Activated naive CD8-positive, alpha-beta T cell treated with anti-CD3 and anti-CD28 coated beads, Interleukin-2, amount 50 U/mL, for 24 hours (primary cell): ENCODE measurements around the gene RBM38.

ENCODE experiments used
- ATAC-seq: fragments of 150-1000 bp; cut with Tn5 transposase; one replicate; pipeline ENCODE4 v1.10.0; 2021
- DNase-seq: peaks from one replicate; pipeline ENCODE4 v3.0.0; 2021
- H3K27ac Mint-ChIP-seq: one replicate; pipeline ENCODE4 v1.8.0; 2021; ENCODE audit warnings: mild to moderate bottlenecking, mixed read lengths
- H3K27me3 Mint-ChIP-seq: one replicate; pipeline ENCODE4 v1.8.0; 2021; ENCODE audit warnings: mixed read lengths
- H3K36me3 Mint-ChIP-seq: one replicate; pipeline ENCODE4 v1.8.0; 2021; ENCODE audit warnings: low read depth, mixed read lengths
- H3K4me1 Mint-ChIP-seq: one replicate; pipeline ENCODE4 v1.8.0; 2021; ENCODE audit warnings: mixed read lengths
- H3K4me3 Mint-ChIP-seq: one replicate; pipeline ENCODE4 v1.8.0; 2021; ENCODE audit warnings: mild to moderate bottlenecking, moderate library complexity, mixed read lengths
- H3K9me3 Mint-ChIP-seq: one replicate; pipeline ENCODE4 v1.8.0; 2021; ENCODE audit warnings: mixed read lengths

RBM38 gene

GRCh38 chr20:57400821-57401564, 9.8 kb downstream of the RBM38 start:
- Mint-ChIP-seq H3K4me1 (peaks cover 77% of the 10 kb centered on the region), H3K4me3 (peak overlapping the region; percentile 26), H3K27ac (peak overlapping the region; percentile 94), H3K9me3 (no peaks in the 10 kb centered on the region), H3K36me3 (peaks cover 70% of the 10 kb centered on the region), H3K27me3 (no peaks in the 10 kb centered on the region)
- DNase-seq (peak; percentile 54), ATAC-seq (no peak)

DNA sequence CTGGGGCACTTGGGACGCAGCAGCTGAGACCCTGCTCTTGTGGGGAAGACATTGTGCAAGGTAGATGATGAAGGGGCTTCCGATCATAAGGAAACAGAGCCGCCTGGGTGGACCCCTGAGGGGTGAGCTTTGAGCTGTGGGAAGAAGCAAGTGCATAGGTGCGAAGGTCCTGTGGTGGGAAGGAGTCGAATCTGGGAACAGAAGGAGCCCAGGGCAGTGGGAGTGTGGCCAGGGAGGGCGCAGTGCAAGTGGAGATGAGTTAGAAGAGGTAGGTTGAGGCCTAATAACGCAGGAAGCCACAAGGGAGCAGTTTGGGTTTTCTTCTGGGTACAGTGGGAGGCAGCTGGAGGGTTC, 10.3 kb downstream of the RBM38 start:
- H3K4me3 Mint-ChIP-seq, result peak overlapping the region; percentile 26
- no peaks in the 10 kb centered on the region for H3K9me3 Mint-ChIP-seq
- ATAC-seq (no peak), DNase-seq (no peak)
- H3K4me1 Mint-ChIP-seq, result peaks cover 72% of the 10 kb centered on the region
- H3K36me3 Mint-ChIP-seq, result peaks cover 66% of the 10 kb centered on the region
- H3K27ac Mint-ChIP-seq, result peak overlapping the region; percentile 76
- no peaks in the 10 kb centered on the region for H3K27me3 Mint-ChIP-seq

GRCh38 chr20:57402206-57403125, 11.3 kb downstream of the RBM38 start:
- Mint-ChIP-seq H3K27ac (peak overlapping the region; percentile 52), H3K4me1 (peaks cover 62% of the 10 kb centered on the region), H3K4me3 (no peak overlapping the region), H3K27me3 (no peaks in the 10 kb centered on the region), H3K9me3 (no peaks in the 10 kb centered on the region), H3K36me3 (peaks cover 61% of the 10 kb centered on the region)
- ATAC-seq (no peak), DNase-seq (no peak)

DNA sequence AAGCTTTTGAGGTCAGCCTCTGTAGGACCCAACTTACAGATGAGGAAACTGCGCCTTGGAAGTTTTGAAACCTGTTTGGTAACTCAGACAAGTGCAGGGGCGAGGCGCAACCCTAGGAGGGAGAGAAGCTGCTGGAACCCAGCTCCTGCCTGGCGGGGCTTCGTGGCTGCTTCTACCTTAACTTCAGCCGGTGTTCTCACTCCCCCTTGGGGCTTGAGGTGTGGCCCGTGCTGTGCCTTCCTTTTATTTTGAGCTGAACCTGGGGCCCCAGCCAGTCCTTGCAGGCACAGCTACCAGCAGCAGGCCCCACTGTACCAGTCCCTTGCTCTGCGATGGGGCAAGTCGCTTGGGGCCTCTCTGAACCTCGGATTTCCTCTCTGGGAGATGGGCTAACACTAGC, 12.0 kb downstream of the RBM38 start:
- H3K27me3 Mint-ChIP-seq, result no peaks in the 10 kb centered on the region
- H3K4me1 Mint-ChIP-seq, result peaks cover 55% of the 10 kb centered on the region
- ATAC-seq (no peak), DNase-seq (no peak)
- H3K9me3 Mint-ChIP-seq, result no peaks in the 10 kb centered on the region
- H3K4me3 Mint-ChIP-seq, result no peak overlapping the region
- H3K27ac Mint-ChIP-seq, result peak overlapping the region; percentile 52
- H3K36me3 Mint-ChIP-seq, result peaks cover 60% of the 10 kb centered on the region

DNA sequence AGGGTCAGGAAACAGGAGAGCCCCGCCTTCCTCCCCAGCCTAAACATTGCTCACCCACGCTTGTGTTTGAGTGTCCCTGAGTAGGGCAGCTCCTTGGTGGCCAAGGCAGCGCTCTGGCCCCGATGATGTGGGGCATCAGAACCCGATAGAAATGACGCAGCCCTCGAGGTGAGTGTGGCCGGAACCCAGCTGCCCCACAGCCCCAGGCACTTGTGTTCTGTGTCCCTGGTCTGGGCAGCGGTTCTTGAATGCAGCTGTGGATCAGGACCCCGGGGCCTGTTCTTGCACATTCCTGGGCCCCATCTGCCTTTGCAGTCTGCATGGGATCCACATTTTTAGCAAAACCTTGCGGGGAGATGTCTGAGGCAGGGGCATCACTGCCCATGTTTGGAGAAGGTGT, 12.8 kb downstream of the RBM38 start:
- H3K4me3 Mint-ChIP-seq, result no peak overlapping the region
- ATAC-seq (no peak), DNase-seq (no peak)
- peak overlapping the region; percentile 52 for H3K27ac Mint-ChIP-seq
- H3K36me3 Mint-ChIP-seq, result peaks cover 59% of the 10 kb centered on the region
- H3K4me1 Mint-ChIP-seq, result peaks cover 47% of the 10 kb centered on the region
- H3K27me3 Mint-ChIP-seq, result no peaks in the 10 kb centered on the region
- no peaks in the 10 kb centered on the region for H3K9me3 Mint-ChIP-seq

DNA sequence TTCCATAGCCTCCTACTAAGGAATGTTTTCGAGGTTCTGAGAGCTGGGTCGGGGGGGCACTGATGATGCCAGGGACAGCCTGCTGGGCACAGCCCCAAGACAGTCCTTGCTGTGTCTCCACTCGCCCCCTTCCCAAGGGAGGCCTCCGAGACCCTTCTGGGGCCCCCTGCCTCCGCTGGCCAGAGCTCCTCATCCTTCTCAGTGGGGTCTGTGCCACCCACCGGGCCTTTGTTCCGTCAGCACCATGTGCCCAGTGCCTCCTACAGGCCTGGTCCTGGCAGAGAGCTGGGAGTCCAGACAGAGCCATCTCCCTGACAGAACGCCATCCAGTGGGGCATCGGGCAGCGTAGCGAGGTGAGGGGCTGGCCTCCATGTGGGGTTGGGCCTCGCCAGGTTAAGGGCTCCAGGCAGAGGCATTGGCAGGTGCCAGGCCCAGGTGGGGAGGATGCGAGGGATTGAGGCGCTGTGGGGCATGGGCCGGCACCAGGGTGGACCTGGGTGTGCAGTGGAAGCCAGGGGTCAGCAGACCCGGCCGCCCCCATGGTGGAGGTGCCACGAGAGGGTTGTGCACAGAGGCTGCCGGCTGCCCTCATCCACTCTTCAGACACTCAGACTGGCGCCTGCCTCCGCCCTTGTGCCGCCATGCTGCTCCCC, 13.3 kb downstream of the RBM38 start:
- ATAC-seq, result no peak
- DNase-seq, result no peak
- H3K4me3 Mint-ChIP-seq, result no peak overlapping the region
- peaks cover 55% of the 10 kb centered on the region for H3K36me3 Mint-ChIP-seq
- H3K4me1 Mint-ChIP-seq, result peaks cover 41% of the 10 kb centered on the region
- H3K27me3 Mint-ChIP-seq, result no peaks in the 10 kb centered on the region
- H3K9me3 Mint-ChIP-seq, result no peaks in the 10 kb centered on the region
- H3K27ac Mint-ChIP-seq, result peak overlapping the region; percentile 46

- DNase-seq, result no peak
- H3K4me1 Mint-ChIP-seq, result peaks cover 33% of the 10 kb centered on the region
- H3K36me3 Mint-ChIP-seq, result peaks cover 51% of the 10 kb centered on the region
- H3K27ac Mint-ChIP-seq, result peak overlapping the region; percentile 46
- no peak overlapping the region for H3K4me3 Mint-ChIP-seq
- H3K9me3 Mint-ChIP-seq, result no peaks in the 10 kb centered on the region
- no peak for ATAC-seq
- H3K27me3 Mint-ChIP-seq, result no peaks in the 10 kb centered on the region
Observed at GRCh38 chr20:57405236-57406016, 14.2 kb downstream of the RBM38 start.

GRCh38 chr20:57407541-57407956, 16.4 kb downstream of the RBM38 start:
- H3K9me3 Mint-ChIP-seq, result no peaks in the 10 kb centered on the region
- ATAC-seq, result no peak
- no peak for DNase-seq
- no peak overlapping the region for H3K4me3 Mint-ChIP-seq
- peaks cover 19% of the 10 kb centered on the region for H3K4me1 Mint-ChIP-seq
- H3K36me3 Mint-ChIP-seq, result peaks cover 31% of the 10 kb centered on the region
- H3K27me3 Mint-ChIP-seq, result no peaks in the 10 kb centered on the region
- no peak overlapping the region for H3K27ac Mint-ChIP-seq

GRCh38 chr20:57408131-57408530, 16.9 kb downstream of the RBM38 start:
- H3K4me3 Mint-ChIP-seq, result no peak overlapping the region
- ATAC-seq (no peak), DNase-seq (no peak)
- H3K27me3 Mint-ChIP-seq, result no peaks in the 10 kb centered on the region
- no peak overlapping the region for H3K27ac Mint-ChIP-seq
- H3K36me3 Mint-ChIP-seq, result peaks cover 27% of the 10 kb centered on the region
- H3K4me1 Mint-ChIP-seq, result peaks cover 13% of the 10 kb centered on the region
- H3K9me3 Mint-ChIP-seq, result no peaks in the 10 kb centered on the region

- no peak for ATAC-seq
Observed at GRCh38 chr20:57408536-57409233, 17.5 kb downstream of the RBM38 start.

GRCh38 chr20:57409316-57409671, 18.1 kb downstream of the RBM38 start:
- H3K27me3 Mint-ChIP-seq, result no peaks in the 10 kb centered on the region
- H3K4me1 Mint-ChIP-seq, result peaks cover 7% of the 10 kb centered on the region
- H3K4me3 Mint-ChIP-seq, result no peak overlapping the region
- peaks cover 18% of the 10 kb centered on the region for H3K36me3 Mint-ChIP-seq
- no peak for DNase-seq
- no peaks in the 10 kb centered on the region for H3K9me3 Mint-ChIP-seq
- H3K27ac Mint-ChIP-seq, result no peak overlapping the region
- ATAC-seq, result no peak

More at GRCh38 chr20:57408536-57409233, 17.5 kb downstream of the RBM38 start:
- no peaks in the 10 kb centered on the region for H3K27me3 Mint-ChIP-seq
- DNase-seq, result no peak
- H3K9me3 Mint-ChIP-seq, result no peaks in the 10 kb centered on the region
- H3K27ac Mint-ChIP-seq, result no peak overlapping the region
- H3K4me3 Mint-ChIP-seq, result no peak overlapping the region
- peaks cover 23% of the 10 kb centered on the region for H3K36me3 Mint-ChIP-seq
- H3K4me1 Mint-ChIP-seq, result peaks cover 9% of the 10 kb centered on the region

GRCh38 chr20:57409672-57410397, 18.6 kb downstream of the RBM38 start:
- Mint-ChIP-seq H3K9me3 (no peaks in the 10 kb centered on the region), H3K36me3 (peaks cover 14% of the 10 kb centered on the region), H3K27me3 (no peaks in the 10 kb centered on the region), H3K4me1 (peaks cover 7% of the 10 kb centered on the region), H3K27ac (no peak overlapping the region), H3K4me3 (no peak overlapping the region)
- DNase-seq, result no peak
- ATAC-seq, result no peak

- no peak for DNase-seq
- no peak for ATAC-seq
- Mint-ChIP-seq H3K27ac (no peak overlapping the region), H3K36me3 (peaks cover 14% of the 10 kb centered on the region), H3K27me3 (no peaks in the 10 kb centered on the region), H3K4me3 (no peak overlapping the region), H3K9me3 (no peaks in the 10 kb centered on the region), H3K4me1 (peaks cover 5% of the 10 kb centered on the region)
Observed at GRCh38 chr20:57410398-57410920, 19.3 kb downstream of the RBM38 start.
